GM12873 (cell line): ENCODE measurements around the gene PHKA2.

Experiments used
- CTCF ChIP-seq: IDR thresholded peaks from 2 replicates; pipeline ENCODE4 v1.5.1; 2012; ENCODE audit warnings: low read depth, mild to moderate bottlenecking, moderate library complexity, low read length, control low read depth; ENCODE audit not compliant: insufficient read depth; ENCODE audit errors: missing control alignments

PHKA2 gene

DNA sequence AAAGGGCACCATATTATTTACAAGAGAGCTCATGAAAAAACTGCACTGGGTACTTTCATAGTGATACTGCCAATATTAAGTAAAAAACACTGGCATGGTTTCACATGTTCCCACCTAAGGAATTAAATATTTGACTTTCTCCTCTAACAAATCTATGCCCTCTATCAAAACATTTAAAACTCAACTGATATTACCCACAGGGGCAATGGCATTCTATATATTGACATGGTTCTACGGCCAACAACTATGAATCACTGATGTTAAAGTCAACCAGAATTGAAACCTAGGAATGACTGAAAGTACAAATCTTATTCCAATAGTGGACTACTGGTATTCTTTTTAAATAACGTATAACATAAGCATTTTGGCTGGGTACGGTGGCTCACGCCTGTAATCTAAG, 28.2 kb downstream of the PHKA2 start:
- TF ChIP-seq CTCF, result no peak

- no peak for TF ChIP-seq CTCF
These were observed 32.9 kb downstream of the PHKA2 start for GRCh38 chrX:18951032-18951431.

DNA sequence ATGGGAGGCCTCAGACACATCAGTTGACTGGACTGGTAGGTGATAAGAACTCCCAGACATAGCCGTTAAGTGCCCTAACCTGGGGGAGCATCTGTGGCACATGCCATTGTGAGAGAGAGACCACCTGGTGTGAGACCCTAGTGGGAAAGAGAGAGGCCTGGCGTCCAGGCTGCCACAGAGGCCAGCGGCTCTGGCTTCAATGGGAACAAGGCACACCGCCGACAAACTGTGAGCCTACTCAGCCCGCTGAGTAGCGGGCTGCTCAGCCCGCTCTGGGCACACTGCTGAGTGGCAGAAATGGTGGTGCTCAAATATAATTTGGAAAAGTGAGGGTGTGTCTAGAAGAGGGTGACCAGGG, 34.0 kb downstream of the PHKA2 start:
- no peak for TF ChIP-seq CTCF

DNA sequence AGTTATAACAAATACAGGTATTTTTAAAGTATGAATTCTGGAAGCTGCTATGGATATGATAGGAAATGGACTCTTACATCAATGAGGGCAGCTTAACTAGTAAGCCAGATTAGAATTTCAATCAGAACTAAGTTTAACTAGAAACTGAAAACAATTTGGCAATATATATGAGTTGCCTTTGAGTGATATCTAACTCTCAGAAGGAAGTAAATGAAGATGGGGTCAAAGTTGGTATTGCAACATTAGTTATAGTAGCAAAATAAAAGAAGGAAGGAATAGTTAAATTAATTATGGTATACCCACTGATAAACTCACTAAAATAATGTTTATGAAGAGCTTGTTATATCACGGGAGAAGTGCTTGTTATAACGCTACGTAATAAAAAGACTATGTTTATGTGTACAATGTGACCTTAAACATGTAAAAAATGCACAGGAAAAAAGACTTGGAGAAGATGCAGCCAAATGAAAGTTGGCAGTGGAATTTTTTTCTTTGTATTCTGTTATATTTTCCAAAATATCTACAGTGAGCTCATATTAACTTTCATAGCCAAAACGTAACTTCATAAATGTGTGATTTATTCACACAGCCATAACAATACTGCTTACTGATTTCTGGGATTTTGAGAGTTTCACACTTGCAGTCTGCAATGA, 34.5 kb downstream of the PHKA2 start:
- TF ChIP-seq CTCF, result no peak

DNA sequence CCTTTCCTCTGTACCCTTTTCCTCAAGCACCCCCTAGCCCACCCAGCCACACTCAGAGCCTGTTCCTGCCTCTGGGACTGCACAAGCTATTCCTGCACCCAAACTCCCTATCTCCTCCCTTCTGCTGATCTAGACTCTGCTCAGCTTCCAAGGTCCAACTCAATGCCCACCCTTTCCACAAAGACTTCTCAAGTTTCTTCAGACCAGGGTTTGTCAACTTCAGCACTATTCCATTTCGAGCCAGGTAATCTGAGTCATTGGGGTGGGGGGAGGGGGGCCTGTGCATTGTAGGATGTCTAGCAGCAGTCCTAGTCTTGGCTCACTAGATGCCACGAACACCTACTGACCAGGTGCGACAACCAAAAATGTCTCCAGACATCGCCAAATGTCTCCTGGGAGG, 37.3 kb downstream of the PHKA2 start:
- no peak for TF ChIP-seq CTCF

DNA sequence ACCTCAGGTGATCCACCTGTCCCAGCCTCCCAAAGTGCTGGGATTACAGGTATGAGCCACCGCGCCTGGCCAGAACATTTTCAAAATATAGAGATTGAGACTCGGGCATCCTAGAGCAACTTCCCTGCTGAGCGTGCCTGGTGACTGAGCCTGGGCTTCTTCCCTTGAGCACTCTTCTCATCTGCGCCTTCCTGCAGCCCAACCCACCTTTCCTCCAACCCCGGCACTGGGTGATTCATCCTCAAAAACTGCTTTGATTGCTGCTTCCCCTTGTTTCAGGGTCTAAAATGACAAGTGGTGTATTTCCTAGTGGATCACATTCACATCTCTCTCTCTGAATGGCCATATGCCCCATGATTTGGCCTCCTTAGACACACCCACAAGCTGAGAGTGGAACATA, 37.8 kb downstream of the PHKA2 start:
- TF ChIP-seq CTCF, result no peak

GRCh38 chrX:18945483-18945882, 38.4 kb downstream of the PHKA2 start:
- no peak for TF ChIP-seq CTCF

GRCh38 chrX:18944482-18944881, 39.4 kb downstream of the PHKA2 start:
- no peak for TF ChIP-seq CTCF
